Measurements from ENCODE around the gene MICU1. TPM values are rescaled to one million over a fixed set of nuclear protein-coding genes. Genes with fewer than 3 reads are reported as not detected.

The MICU1 gene
- total RNA-seq, 1 experiment from 2014 or later, result 46.9 TPM

DNA sequence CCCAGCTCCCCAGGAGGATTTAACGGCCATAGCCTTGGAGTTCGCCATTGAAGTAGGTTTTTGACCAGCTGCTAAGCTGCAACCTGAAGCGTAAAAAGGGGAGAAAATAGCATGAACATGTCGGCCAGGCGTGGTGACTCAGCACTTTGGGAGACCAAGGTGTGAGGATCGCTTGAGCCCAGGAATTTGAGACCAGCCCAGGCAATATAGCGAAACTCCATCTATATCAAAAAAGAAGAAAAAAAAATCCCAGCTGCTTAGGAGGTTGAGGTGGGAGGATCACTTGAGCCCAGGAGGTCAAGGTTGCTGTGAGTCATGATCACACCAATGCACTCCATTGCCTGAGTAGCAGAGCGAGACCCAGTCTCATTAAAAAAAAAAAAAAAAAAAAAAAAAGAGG lies 33.8 kb upstream of the MICU1 start:
- no peak for TF ChIP-seq TCF7L2 (IDR thresholded peaks at IDR 0.05; ENCODE audit: low read depth, low read length)
- TF ChIP-seq, protein P1, sequence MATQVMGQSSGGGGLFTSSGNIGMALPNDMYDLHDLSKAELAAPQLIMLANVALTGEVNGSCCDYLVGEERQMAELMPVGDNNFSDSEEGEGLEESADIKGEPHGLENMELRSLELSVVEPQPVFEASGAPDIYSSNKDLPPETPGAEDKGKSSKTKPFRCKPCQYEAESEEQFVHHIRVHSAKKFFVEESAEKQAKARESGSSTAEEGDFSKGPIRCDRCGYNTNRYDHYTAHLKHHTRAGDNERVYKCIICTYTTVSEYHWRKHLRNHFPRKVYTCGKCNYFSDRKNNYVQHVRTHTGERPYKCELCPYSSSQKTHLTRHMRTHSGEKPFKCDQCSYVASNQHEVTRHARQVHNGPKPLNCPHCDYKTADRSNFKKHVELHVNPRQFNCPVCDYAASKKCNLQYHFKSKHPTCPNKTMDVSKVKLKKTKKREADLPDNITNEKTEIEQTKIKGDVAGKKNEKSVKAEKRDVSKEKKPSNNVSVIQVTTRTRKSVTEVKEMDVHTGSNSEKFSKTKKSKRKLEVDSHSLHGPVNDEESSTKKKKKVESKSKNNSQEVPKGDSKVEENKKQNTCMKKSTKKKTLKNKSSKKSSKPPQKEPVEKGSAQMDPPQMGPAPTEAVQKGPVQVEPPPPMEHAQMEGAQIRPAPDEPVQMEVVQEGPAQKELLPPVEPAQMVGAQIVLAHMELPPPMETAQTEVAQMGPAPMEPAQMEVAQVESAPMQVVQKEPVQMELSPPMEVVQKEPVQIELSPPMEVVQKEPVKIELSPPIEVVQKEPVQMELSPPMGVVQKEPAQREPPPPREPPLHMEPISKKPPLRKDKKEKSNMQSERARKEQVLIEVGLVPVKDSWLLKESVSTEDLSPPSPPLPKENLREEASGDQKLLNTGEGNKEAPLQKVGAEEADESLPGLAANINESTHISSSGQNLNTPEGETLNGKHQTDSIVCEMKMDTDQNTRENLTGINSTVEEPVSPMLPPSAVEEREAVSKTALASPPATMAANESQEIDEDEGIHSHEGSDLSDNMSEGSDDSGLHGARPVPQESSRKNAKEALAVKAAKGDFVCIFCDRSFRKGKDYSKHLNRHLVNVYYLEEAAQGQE (IDR thresholded peaks at IDR 0.05; ENCODE audit: insufficient read depth in 1 of 2, low read depth in 2 of 2, low read length in 1 of 2), result no peak
- no peak for TF ChIP-seq SIN3A (IDR thresholded peaks at IDR 0.05; ENCODE audit: borderline replicate concordance, insufficient read depth, low read depth, low read length)
- TF ChIP-seq, protein P2, sequence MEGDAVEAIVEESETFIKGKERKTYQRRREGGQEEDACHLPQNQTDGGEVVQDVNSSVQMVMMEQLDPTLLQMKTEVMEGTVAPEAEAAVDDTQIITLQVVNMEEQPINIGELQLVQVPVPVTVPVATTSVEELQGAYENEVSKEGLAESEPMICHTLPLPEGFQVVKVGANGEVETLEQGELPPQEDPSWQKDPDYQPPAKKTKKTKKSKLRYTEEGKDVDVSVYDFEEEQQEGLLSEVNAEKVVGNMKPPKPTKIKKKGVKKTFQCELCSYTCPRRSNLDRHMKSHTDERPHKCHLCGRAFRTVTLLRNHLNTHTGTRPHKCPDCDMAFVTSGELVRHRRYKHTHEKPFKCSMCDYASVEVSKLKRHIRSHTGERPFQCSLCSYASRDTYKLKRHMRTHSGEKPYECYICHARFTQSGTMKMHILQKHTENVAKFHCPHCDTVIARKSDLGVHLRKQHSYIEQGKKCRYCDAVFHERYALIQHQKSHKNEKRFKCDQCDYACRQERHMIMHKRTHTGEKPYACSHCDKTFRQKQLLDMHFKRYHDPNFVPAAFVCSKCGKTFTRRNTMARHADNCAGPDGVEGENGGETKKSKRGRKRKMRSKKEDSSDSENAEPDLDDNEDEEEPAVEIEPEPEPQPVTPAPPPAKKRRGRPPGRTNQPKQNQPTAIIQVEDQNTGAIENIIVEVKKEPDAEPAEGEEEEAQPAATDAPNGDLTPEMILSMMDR (IDR thresholded peaks at IDR 0.05), result no peak
- Histone ChIP-seq H3K27me3 (ENCODE audit: control insufficient read depth, insufficient read depth, low read length) (no peaks in the 10 kb centered on the region), H3K36me3 (ENCODE audit: control insufficient read depth, insufficient read depth, low read length) (no peaks in the 10 kb centered on the region), H3K4me3 (ENCODE audit: low read depth in 2 of 2, low read length in 2 of 2) (no peak overlapping the region), H3K9me3 (ENCODE audit: control insufficient read depth, insufficient read depth, low read depth, low read length) (no peaks in the 10 kb centered on the region), H3K4me1 (ENCODE audit: control insufficient read depth, insufficient read depth, low read length) (no peaks in the 10 kb centered on the region), H3K27ac (ENCODE audit: low read length) (no peak overlapping the region)
- in situ Hi-C loops (cut with HindIII; ENCODE audit: low pct_unique_long_range_greater_than_20kb, low sequenced_read_pairs), result no loop called here
- no peak for ATAC-seq
- CTCF ChIA-PET, result interaction anchor here (0.6 kb wide), 1 partner anchor 389 kb away, joined by 3 read pairs; no protein-coding TSS in a partner anchor
- no TSS peak for BruUV-seq (replicated peaks)
- intact Hi-C loops (cut with micrococcal nuclease; ENCODE audit: unreplicated experiment), result no loop called here
- DNase-seq (ENCODE audit: low read depth, low spot score), result no peak
- POLR2A ChIA-PET, result interaction anchor here (0.6 kb wide), 1 partner anchor 9 kb away, joined by 3 read pairs; no protein-coding TSS in a partner anchor

DNA sequence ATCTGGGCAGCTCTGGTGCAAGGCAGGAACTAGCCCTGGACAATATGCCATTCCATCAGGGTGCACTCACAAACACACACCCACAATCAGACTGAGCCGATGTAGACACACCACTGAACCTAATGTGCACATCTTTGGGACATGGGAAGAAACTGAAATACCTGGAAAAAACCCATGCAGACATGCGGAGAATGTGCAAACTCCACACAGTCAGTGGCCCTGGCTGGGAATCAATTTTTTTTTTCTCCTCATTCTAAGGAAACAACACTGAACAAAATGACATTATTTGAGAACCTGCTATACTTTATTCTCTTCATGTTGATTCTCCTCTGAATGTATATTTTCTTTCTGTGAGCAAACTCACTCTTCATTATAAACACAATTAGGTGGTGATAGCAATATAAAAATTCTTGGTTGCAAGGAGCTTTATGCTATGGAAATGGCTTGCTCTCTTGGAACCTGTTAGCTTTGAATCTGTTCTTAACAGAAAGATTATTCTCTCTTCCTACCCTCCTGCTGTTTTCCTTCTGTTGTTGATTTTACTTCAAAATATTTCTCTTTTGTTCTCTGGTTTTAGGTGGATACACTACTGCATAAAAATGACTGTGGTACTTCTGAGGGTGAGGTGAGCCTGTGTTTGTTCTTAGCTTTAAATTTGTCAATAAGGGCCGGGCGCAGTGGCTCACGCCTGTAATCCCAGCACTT lies 33.0 kb upstream of the MICU1 start:
- Histone ChIP-seq H3K27me3 (ENCODE audit: control insufficient read depth, insufficient read depth, low read length) (no peaks in the 10 kb centered on the region), H3K27ac (ENCODE audit: low read length) (no peak overlapping the region), H3K36me3 (ENCODE audit: control insufficient read depth, insufficient read depth, low read length) (no peaks in the 10 kb centered on the region), H3K4me1 (ENCODE audit: control insufficient read depth, insufficient read depth, low read length) (no peaks in the 10 kb centered on the region), H3K4me3 (ENCODE audit: low read depth in 2 of 2, low read length in 2 of 2) (no peak overlapping the region), H3K9me3 (ENCODE audit: control insufficient read depth, insufficient read depth, low read depth, low read length) (no peaks in the 10 kb centered on the region)
- DNase-seq (ENCODE audit: low read depth, low spot score), result no peak
- intact Hi-C loops (cut with micrococcal nuclease; ENCODE audit: unreplicated experiment) (no loop called here), in situ Hi-C loops (cut with HindIII; ENCODE audit: low pct_unique_long_range_greater_than_20kb, low sequenced_read_pairs) (no loop called here)
- TF ChIP-seq SIN3A (IDR thresholded peaks at IDR 0.05; ENCODE audit: borderline replicate concordance, insufficient read depth, low read depth, low read length) (no peak), TCF7L2 (IDR thresholded peaks at IDR 0.05; ENCODE audit: low read depth, low read length) (no peak), POLR2AphosphoS5 (IDR thresholded peaks at IDR 0.05; ENCODE audit: low read depth, low read length) (no peak)
- TF ChIP-seq, protein P2 (IDR thresholded peaks at IDR 0.05), result no peak
- TF ChIP-seq, protein P1 (IDR thresholded peaks at IDR 0.05; ENCODE audit: insufficient read depth in 1 of 2, low read depth in 2 of 2, low read length in 1 of 2), result no peak
- CTCF ChIA-PET, result no interaction called here
- BruUV-seq (replicated peaks), result no TSS peak
- POLR2A ChIA-PET, result interaction anchor here (0.6 kb wide), 1 partner anchor 14 kb away, joined by 4 read pairs; no protein-coding TSS in a partner anchor
- ATAC-seq, result no peak
